Measurements from ENCODE around the gene TBC1D1. TPM values are rescaled to one million over a fixed set of nuclear protein-coding genes. Genes with fewer than 3 reads are reported as not detected.

TBC1D1 gene
- total RNA-seq, 3 donors from 2014 or later (not counting 1 experiment from before 2014, with no cell fraction given), result 59.2 to 78.6 (median 68.5) TPM

DNA sequence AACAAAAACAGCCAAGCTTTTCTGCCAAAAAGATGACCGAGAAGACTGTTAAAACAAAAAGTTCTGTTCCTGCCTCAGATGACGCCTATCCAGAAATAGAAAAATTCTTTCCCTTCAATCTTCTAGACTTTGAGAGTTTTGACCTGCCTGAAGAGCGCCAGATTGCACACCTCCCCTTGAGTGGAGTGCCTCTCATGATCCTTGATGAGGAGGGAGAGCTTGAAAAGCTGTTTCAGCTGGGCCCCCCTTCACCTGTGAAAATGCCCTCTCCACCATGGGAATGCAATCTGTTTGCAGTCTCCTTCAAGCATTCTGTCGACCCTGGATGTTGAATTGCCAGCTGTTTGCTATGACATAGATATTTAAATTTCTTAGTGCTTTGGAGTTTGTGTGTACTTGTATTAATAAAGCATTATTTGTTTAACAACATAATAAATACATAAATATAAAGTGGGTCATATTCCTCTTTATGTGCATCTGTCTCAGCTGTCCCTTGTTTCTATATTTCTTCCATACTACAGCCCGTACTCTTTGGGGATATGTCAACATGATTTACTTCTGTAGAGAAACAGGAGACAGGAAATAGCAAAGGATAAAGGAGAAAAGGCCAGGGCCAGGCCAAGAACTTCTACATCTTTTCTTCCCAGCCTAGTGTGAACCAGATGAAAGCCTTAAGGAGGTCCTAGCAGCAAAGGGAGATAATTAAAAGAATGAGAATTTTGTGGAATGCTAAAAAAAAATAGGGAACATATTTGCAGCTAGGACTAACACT, 70.0 kb downstream of the TBC1D1 start:
- H3K9me3 ChIP-seq (ENCODE audit: control insufficient read depth, insufficient read depth, low read length), result no peaks in the 10 kb centered on the region
- H3K4me1 Mint-ChIP-seq, result peaks cover 10 to 12% of the 10 kb centered on the region in 2 donors
- no peaks in the 10 kb centered on the region for H3K27me3 ChIP-seq (ENCODE audit: control insufficient read depth, insufficient read depth, low read length)
- H3K4me3 Mint-ChIP-seq, result no peak overlapping the region
- H3K27ac Mint-ChIP-seq, result no peak overlapping the region
- DNase-seq (no peak), ATAC-seq (no peak)
- no peaks in the 10 kb centered on the region for H3K36me3 ChIP-seq (ENCODE audit: control insufficient read depth, insufficient read depth, low read length)
- H3K9me3 Mint-ChIP-seq, result no peaks in the 10 kb centered on the region
- H3K4me1 ChIP-seq (ENCODE audit: control insufficient read depth, insufficient read depth, low read length), result peaks cover 9% of the 10 kb centered on the region
- H3K4me3 ChIP-seq (ENCODE audit: low read length), result no peak overlapping the region
- intact Hi-C loops (cut with micrococcal nuclease), result no loop called here
- H3K27ac ChIP-seq (ENCODE audit: low read length), result no peak overlapping the region
- H3K36me3 Mint-ChIP-seq, result no peaks in the 10 kb centered on the region
- 100% methylated on average over 3 of the region's 5 CpGs for WGBS (ENCODE audit: insufficient coverage)
- H3K27me3 Mint-ChIP-seq (ENCODE audit: low read depth in 2 of 2), result no peaks in the 10 kb centered on the region
- TF ChIP-seq, protein P1, sequence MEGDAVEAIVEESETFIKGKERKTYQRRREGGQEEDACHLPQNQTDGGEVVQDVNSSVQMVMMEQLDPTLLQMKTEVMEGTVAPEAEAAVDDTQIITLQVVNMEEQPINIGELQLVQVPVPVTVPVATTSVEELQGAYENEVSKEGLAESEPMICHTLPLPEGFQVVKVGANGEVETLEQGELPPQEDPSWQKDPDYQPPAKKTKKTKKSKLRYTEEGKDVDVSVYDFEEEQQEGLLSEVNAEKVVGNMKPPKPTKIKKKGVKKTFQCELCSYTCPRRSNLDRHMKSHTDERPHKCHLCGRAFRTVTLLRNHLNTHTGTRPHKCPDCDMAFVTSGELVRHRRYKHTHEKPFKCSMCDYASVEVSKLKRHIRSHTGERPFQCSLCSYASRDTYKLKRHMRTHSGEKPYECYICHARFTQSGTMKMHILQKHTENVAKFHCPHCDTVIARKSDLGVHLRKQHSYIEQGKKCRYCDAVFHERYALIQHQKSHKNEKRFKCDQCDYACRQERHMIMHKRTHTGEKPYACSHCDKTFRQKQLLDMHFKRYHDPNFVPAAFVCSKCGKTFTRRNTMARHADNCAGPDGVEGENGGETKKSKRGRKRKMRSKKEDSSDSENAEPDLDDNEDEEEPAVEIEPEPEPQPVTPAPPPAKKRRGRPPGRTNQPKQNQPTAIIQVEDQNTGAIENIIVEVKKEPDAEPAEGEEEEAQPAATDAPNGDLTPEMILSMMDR (IDR thresholded peaks at IDR 0.05), result no peak

DNA sequence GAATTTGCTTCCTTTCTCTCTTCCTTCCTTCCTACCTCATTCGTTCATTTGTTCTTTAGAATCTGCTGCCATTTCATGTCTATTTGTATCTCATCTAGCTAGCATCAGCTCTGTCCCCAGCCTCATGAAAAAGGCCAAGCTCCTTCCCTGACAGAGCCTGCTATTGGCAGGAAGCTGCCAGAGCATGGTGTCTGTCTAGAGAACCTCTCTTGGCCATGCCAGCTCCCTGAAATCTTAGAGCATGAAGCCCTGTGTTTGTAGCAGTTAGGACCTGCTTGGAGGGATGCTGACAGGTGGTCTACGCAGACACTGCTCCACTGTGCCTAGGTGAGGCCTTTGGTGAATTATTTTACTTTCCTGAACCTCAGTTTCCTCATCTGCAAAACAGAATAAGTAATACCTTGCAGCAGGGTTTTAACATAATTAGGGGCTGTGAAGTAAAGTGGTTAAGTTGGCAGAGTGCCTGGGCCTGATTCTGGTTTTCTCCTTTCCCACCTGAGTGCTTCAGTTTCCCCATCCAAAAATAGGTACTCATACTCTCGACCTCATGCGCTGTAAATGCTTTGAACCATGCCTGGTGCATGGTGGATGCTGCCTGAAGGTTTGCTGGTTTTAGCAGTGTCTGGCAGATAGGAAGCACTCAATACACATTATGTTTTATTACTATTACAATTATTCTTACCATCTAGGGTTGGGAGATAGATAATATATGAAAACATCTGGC, 74.0 kb downstream of the TBC1D1 start:
- H3K4me1 Mint-ChIP-seq, result peaks cover 10 to 12% of the 10 kb centered on the region in 2 donors
- no peaks in the 10 kb centered on the region for H3K27me3 Mint-ChIP-seq (ENCODE audit: low read depth in 2 of 2)
- Histone ChIP-seq H3K4me3 (ENCODE audit: low read length) (no peak overlapping the region), H3K36me3 (ENCODE audit: control insufficient read depth, insufficient read depth, low read length) (no peaks in the 10 kb centered on the region), H3K27ac (ENCODE audit: low read length) (no peak overlapping the region), H3K4me1 (ENCODE audit: control insufficient read depth, insufficient read depth, low read length) (peaks cover 9% of the 10 kb centered on the region), H3K9me3 (ENCODE audit: control insufficient read depth, insufficient read depth, low read length) (no peaks in the 10 kb centered on the region), H3K27me3 (ENCODE audit: control insufficient read depth, insufficient read depth, low read length) (no peaks in the 10 kb centered on the region)
- intact Hi-C loops (cut with micrococcal nuclease), result no loop called here
- H3K36me3 Mint-ChIP-seq, result no peaks in the 10 kb centered on the region
- TF ChIP-seq, protein P1 (IDR thresholded peaks at IDR 0.05), result no peak
- WGBS (ENCODE audit: insufficient coverage), result 63% methylated on average over 3 of the region's 4 CpGs
- no peak for ATAC-seq
- no peaks in the 10 kb centered on the region for H3K9me3 Mint-ChIP-seq
- no peak overlapping the region for H3K4me3 Mint-ChIP-seq
- H3K27ac Mint-ChIP-seq, result no peak overlapping the region
- DNase-seq, result no peak

DNA sequence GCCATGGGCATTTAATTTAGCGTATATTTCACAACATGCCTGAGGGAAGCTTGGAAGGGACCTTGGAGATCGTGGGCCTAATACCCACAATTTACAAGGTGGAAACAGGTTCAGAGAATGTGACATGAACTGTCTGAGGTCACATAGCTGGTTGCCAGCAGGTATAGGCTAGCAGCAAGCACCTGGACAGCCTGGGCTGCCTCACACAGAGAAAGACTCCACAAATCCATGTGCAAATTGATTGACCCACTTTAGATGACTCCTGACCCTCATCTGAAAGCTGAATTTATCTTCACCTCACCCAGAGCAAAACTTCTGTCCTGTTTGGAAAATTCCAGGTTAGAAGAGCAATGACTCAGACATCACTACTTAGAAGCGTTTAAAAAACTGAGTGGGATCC, 75.2 kb downstream of the TBC1D1 start:
- intact Hi-C loops (cut with micrococcal nuclease), result no loop called here
- Mint-ChIP-seq H3K4me1 (peaks cover 19 to 20% of the 10 kb centered on the region in 2 donors), H3K27me3 (ENCODE audit: low read depth in 2 of 2) (no peaks in the 10 kb centered on the region), H3K4me3 (no peak overlapping the region), H3K36me3 (no peaks in the 10 kb centered on the region), H3K9me3 (no peaks in the 10 kb centered on the region), H3K27ac (no peak overlapping the region)
- TF ChIP-seq, protein P1 (IDR thresholded peaks at IDR 0.05), result no peak
- Histone ChIP-seq H3K36me3 (ENCODE audit: control insufficient read depth, insufficient read depth, low read length) (no peaks in the 10 kb centered on the region), H3K27ac (ENCODE audit: low read length) (no peak overlapping the region), H3K4me1 (ENCODE audit: control insufficient read depth, insufficient read depth, low read length) (peaks cover 9% of the 10 kb centered on the region), H3K9me3 (ENCODE audit: control insufficient read depth, insufficient read depth, low read length) (no peaks in the 10 kb centered on the region), H3K27me3 (ENCODE audit: control insufficient read depth, insufficient read depth, low read length) (no peaks in the 10 kb centered on the region), H3K4me3 (ENCODE audit: low read length) (no peak overlapping the region)
- no peak for ATAC-seq
- WGBS (ENCODE audit: insufficient coverage), result 91% methylated on average over 3 of the region's 3 CpGs
- DNase-seq, result no peak
